Measurements from ENCODE around the gene RGPD5.
"Not testable (repeated sequence)": the region's sequence is repeated elsewhere in the genome, so short reads cannot be mapped to it uniquely, and the experiment has no call there.

DNA sequence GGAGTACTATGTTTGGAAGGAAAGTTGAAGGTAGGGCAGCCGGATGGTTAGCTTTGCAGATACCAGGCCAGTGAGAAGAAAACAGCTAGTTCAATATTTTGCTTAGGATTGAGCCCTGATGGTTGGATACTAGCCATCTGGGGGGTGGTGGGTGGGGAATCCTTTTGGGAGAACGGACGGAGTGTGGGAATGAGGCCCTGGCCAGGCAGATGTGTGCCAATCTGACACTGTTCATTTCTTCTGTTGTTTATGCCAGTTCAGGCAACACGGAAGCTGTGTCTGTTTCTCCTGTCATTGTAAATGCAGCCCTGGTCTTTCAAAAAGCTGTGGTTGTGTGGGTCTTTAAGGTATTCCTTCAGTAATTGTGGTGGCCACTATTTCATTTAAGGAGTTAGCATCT lies 96.9 kb downstream of the RGPD5 start:
- TF ChIP-seq CTCF, POLR2A (IDR thresholded peaks at IDR 0.05): not testable (repeated sequence)
